OCI-LY7 (cell line): ENCODE measurements around the gene FRMD7. TPM values are rescaled to one million over a fixed set of nuclear protein-coding genes. Genes with fewer than 3 reads are reported as not detected.

Experiments used
- BruUV-seq: library from RNA; stranded (reverse); fragments of 400-500 nt; replicated peaks from 2 replicates; lab custom pipeline; 2021; lab: Mats Ljungman, UMichigan
- CTCF ChIA-PET: fragments of 300-600 bp; sonication (Branson Sonifier 250); formaldehyde crosslinking; loops from one replicate; lab custom pipeline; 2022; ENCODE audit warnings: antibody characterized with exemption; ENCODE audit not compliant: unreplicated experiment; lab: Charles Lee
- POLR2A ChIA-PET: fragments of 300-600 bp; sonication (Branson Sonifier 250); formaldehyde crosslinking; loops from one replicate; lab custom pipeline; 2022; ENCODE audit warnings: antibody characterized with exemption; lab: Charles Lee
- DNase-seq: peaks from one replicate; pipeline ENCODE4 v3.0.0-alpha.2; 2015; ENCODE audit warnings: low spot score
- H2AFZ ChIP-seq: fragments of 200-600 bp; sonication (generic), shearing (Covaris generic); 2 replicates; pipeline ENCODE4 v1.6.1; 2014; ENCODE audit warnings: mild to moderate bottlenecking, antibody characterized with exemption, low read length, moderate library complexity
- H3K27ac ChIP-seq: fragments of 200-600 bp; sonication (generic); 2 replicates; pipeline ENCODE4 v1.5.1; 2014; ENCODE audit warnings: mixed run types, low read depth, mild to moderate bottlenecking, moderate library complexity, low read length, inconsistent platforms; ENCODE audit not compliant: poor library complexity, severe bottlenecking
- H3K36me3 ChIP-seq: fragments of 200-600 bp; sonication (generic); 2 replicates; pipeline ENCODE4 v1.6.1; 2014; ENCODE audit warnings: mild to moderate bottlenecking, antibody characterized with exemption, low read length, moderate library complexity, mixed read lengths; ENCODE audit not compliant: insufficient read depth
- H3K4me1 ChIP-seq: fragments of 200-600 bp; sonication (generic); 2 replicates; pipeline ENCODE4 v1.5.1; 2014; ENCODE audit warnings: mild to moderate bottlenecking, low read length; ENCODE audit not compliant: insufficient read depth, poor library complexity, severe bottlenecking
- H3K4me2 ChIP-seq: fragments of 200-600 bp; sonication (generic); 2 replicates; pipeline ENCODE4 v1.6.1; 2014; ENCODE audit warnings: mild to moderate bottlenecking, low read length
- H3K4me3 ChIP-seq: fragments of 200-600 bp; sonication (generic); 2 replicates; pipeline ENCODE4 v1.5.1; 2014; ENCODE audit warnings: mild to moderate bottlenecking, low read depth, low read length; ENCODE audit not compliant: poor library complexity, severe bottlenecking
- H3K79me2 ChIP-seq: fragments of 200-600 bp; sonication (generic); 2 replicates; pipeline ENCODE4 v1.6.1; 2016; ENCODE audit warnings: low read depth, mild to moderate bottlenecking, low read length, moderate library complexity, mixed read lengths; ENCODE audit not compliant: insufficient read depth
- H3K9me2 ChIP-seq: fragments of 200-600 bp; sonication (generic); 2 replicates; pipeline ENCODE4 v1.6.1; 2016; ENCODE audit warnings: mild to moderate bottlenecking, low read length, mixed read lengths; ENCODE audit not compliant: insufficient read depth
- H3K9me3 ChIP-seq: fragments of 200-600 bp; sonication (generic); 2 replicates; pipeline ENCODE4 v1.6.1; 2014; ENCODE audit warnings: mild to moderate bottlenecking, mixed run types, low read length, mixed read lengths
- H4K20me1 ChIP-seq: fragments of 200-600 bp; sonication (generic); 2 replicates; pipeline ENCODE4 v1.6.1; 2014; ENCODE audit warnings: mild to moderate bottlenecking, antibody characterized with exemption, low read length, moderate library complexity, mixed read lengths; ENCODE audit not compliant: insufficient read depth
- CTCF ChIP-seq: fragments of 200-600 bp; sonication (generic); conservative IDR thresholded peaks from 2 replicates; pipeline ENCODE4 v1.5.1; 2014; ENCODE audit warnings: mild to moderate bottlenecking, antibody characterized with exemption, low read length, moderate library complexity, mixed read lengths
- EZH2phosphoT487 ChIP-seq: fragments of 200-600 bp; sonication (generic); IDR thresholded peaks from 2 replicates; pipeline ENCODE4 v1.6.1; 2018; ENCODE audit warnings: low read depth, borderline replicate concordance, mild to moderate bottlenecking, mixed run types, antibody characterized with exemption, low read length, moderate library complexity, mixed read lengths
- intact Hi-C: fragments of 100-400 bp; cut with micrococcal nuclease; formaldehyde crosslinking; loops from one replicate; pipeline ENCODE4 v1.10.0; 2022; ENCODE audit not compliant: unreplicated experiment
- total RNA-seq, 2 experiments: library from RNA; depleted of rRNA in 1 of 2; stranded (reverse); fragments of >200 nt in 1 of 2; shearing (Covaris generic) in 1 of 2; gene quantifications; 2 replicates each; pipeline ENCODE4 v1.2.3, GENCODE V29; 2014 to 2022

The FRMD7 gene
- total RNA-seq, 2 experiments from 2014 or later: not detected

- TF ChIP-seq EZH2phosphoT487: no peak
- peak; percentile 67 for TF ChIP-seq CTCF
- H3K27ac ChIP-seq: no peak overlapping the region
- H3K4me3 ChIP-seq: no peak overlapping the region
- H3K36me3 ChIP-seq: peaks cover 34% of the 10 kb centered on the region; the same call in 1 of the 2 replicates
- H3K4me2 ChIP-seq: no peak overlapping the region
- no peaks in the 10 kb centered on the region for H3K9me2 ChIP-seq
- POLR2A ChIA-PET: interaction anchor here (0.6 to 1.4 kb wide), 5 partner anchors 10 to 129 kb away, joined by 3 to 7 read pairs (median 3); no protein-coding TSS in a partner anchor
- H3K4me1 ChIP-seq: no peaks in the 10 kb centered on the region
- H2AFZ ChIP-seq: no peak overlapping the region
- H3K9me3 ChIP-seq: no peaks in the 10 kb centered on the region
- CTCF ChIA-PET: no interaction called here
- no TSS peak for BruUV-seq
- no peaks in the 10 kb centered on the region for H4K20me1 ChIP-seq
- no peaks in the 10 kb centered on the region for H3K79me2 ChIP-seq
- intact Hi-C loops: no loop called here
- DNase-seq: peak; percentile 9
Observed at GRCh38 chrX:132071254-132071653, 56.6 kb downstream of the FRMD7 start.

- Histone ChIP-seq H3K4me3 (no peak overlapping the region), H4K20me1 (no peaks in the 10 kb centered on the region), H3K4me1 (no peaks in the 10 kb centered on the region), H3K9me3 (no peaks in the 10 kb centered on the region), H3K79me2 (no peaks in the 10 kb centered on the region), H3K4me2 (no peak overlapping the region), H3K36me3 (peaks cover 23% of the 10 kb centered on the region; the same call in 1 of the 2 replicates), H3K9me2 (no peaks in the 10 kb centered on the region), H3K27ac (no peak overlapping the region), H2AFZ (no peak overlapping the region)
- intact Hi-C loops: loop anchor here (5.0 kb wide), 2 partner anchors 46 to 226 kb away; partner anchors contain the start of gene STK26
- CTCF ChIA-PET: no interaction called here
- no TSS peak for BruUV-seq
- DNase-seq: no peak
- POLR2A ChIA-PET: no interaction called here
- no peak for TF ChIP-seq CTCF
- TF ChIP-seq EZH2phosphoT487: no peak
Observed at GRCh38 chrX:132068405-132068804, 59.4 kb downstream of the FRMD7 start.

GRCh38 chrX:132063862-132064261 lies 64.0 kb downstream of the FRMD7 start:
- intact Hi-C loops: no loop called here
- peaks cover 6% of the 10 kb centered on the region; the same call in 1 of the 2 replicates for H3K36me3 ChIP-seq
- no peak overlapping the region for H3K27ac ChIP-seq
- no peak overlapping the region for H2AFZ ChIP-seq
- ChIA-PET CTCF (no interaction called here), POLR2A (interaction anchor here (0.5 kb wide), 1 partner anchor 180 kb away, joined by 3 read pairs; no protein-coding TSS in a partner anchor)
- no peaks in the 10 kb centered on the region for H3K9me2 ChIP-seq
- H3K4me1 ChIP-seq: peaks cover 12% of the 10 kb centered on the region
- no peak overlapping the region for H3K4me2 ChIP-seq
- no peak overlapping the region for H3K4me3 ChIP-seq
- no peak for DNase-seq
- H3K79me2 ChIP-seq: no peaks in the 10 kb centered on the region
- no TSS peak for BruUV-seq
- H3K9me3 ChIP-seq: no peaks in the 10 kb centered on the region
- TF ChIP-seq EZH2phosphoT487: no peak
- no peak for TF ChIP-seq CTCF
- H4K20me1 ChIP-seq: no peaks in the 10 kb centered on the region
